ENCODE data around the gene COL9A1. TPM values are rescaled to one million over a fixed set of nuclear protein-coding genes. Genes with fewer than 3 reads are reported as not detected.

The COL9A1 gene
- total RNA-seq, 4 donors from 2014 or later = 0.10 TPM; not detected in 3

DNA sequence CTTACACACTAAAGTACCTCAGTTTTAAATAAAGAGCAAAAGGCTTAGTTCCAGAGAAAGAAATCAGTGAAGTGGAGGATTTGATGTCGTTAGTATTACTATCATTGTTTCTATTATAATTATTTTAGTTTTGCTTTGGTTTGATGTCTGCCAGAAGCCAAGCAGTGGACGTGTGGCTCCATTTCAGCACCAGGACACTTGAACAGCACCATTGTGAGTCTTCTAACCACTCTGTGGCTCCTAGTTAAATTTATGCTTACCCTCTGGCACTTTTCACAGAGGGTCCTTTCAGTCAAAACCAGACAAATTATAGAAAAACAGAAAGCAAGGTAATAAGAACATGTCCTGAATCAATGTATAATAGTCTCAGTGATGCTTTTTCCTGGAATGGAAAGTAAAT, 3.4 kb downstream of the COL9A1 start:
- 19 to 20% methylated on average over 2 of the region's 2 CpGs for WGBS, 2 donors
- no peak overlapping the region for H3K4me3 ChIP-seq (ENCODE audit: low read depth, poor library complexity, severe bottlenecking)
- no peak for DNase-seq (ENCODE audit: low spot score in 2 of 2)
- intact Hi-C loops (cut with DNase I; ENCODE audit: low total_unique reads) = no loop called here
- no peak for TF ChIP-seq POLR2A (IDR thresholded peaks at IDR 0.05)
- TF ChIP-seq, protein P1, sequence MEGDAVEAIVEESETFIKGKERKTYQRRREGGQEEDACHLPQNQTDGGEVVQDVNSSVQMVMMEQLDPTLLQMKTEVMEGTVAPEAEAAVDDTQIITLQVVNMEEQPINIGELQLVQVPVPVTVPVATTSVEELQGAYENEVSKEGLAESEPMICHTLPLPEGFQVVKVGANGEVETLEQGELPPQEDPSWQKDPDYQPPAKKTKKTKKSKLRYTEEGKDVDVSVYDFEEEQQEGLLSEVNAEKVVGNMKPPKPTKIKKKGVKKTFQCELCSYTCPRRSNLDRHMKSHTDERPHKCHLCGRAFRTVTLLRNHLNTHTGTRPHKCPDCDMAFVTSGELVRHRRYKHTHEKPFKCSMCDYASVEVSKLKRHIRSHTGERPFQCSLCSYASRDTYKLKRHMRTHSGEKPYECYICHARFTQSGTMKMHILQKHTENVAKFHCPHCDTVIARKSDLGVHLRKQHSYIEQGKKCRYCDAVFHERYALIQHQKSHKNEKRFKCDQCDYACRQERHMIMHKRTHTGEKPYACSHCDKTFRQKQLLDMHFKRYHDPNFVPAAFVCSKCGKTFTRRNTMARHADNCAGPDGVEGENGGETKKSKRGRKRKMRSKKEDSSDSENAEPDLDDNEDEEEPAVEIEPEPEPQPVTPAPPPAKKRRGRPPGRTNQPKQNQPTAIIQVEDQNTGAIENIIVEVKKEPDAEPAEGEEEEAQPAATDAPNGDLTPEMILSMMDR (IDR thresholded peaks at IDR 0.05) = no peak

DNA sequence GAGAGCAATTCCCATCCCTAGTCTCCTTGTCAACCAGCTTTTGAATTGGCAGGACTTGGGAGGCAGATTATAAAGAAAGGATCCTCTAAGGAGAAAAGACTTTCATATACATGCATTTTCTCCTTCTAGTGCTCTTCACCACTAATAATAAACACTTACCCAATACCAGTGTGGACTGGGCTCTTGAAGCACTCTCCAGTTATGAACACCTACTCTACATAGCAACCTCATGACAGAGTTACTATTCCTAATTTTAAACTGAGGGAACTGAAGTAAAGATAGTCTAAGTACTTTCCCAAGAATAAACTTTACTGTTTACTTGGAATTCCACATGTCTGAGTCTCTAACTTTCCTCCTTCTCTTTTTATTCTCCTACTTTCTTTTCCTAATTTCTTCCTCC, 4.8 kb downstream of the COL9A1 start:
- intact Hi-C loops (cut with DNase I; ENCODE audit: low total_unique reads) = no loop called here
- no peak for TF ChIP-seq POLR2A (IDR thresholded peaks at IDR 0.05)
- TF ChIP-seq, protein P1 (IDR thresholded peaks at IDR 0.05) = no peak
- no peak for DNase-seq (ENCODE audit: low spot score in 2 of 2)
- H3K4me3 ChIP-seq (ENCODE audit: low read depth, poor library complexity, severe bottlenecking) = no peak overlapping the region

DNA sequence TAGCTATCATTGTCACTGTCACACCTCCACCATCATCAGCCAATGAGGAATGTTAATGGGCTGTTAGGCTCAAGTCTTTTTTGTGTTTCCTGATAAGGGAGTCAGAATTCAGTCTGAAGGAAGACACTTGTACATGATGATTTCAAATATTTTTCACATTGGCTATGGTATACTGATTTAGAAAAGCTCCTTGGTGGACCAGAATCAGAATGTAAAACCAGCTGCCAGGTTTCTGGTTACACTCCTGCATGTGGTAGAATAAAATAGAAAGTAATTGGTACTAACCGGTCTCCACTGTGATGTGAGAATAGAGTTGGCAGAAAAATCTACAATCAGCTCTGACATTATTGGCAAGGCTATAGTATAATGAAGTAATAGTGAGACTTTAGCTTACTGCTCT, 10.7 kb downstream of the COL9A1 start:
- H3K4me3 ChIP-seq (ENCODE audit: low read depth, poor library complexity, severe bottlenecking) = no peak overlapping the region
- no peak for DNase-seq (ENCODE audit: low spot score in 2 of 2)
- WGBS, 2 donors = 36 to 39% methylated on average over 1 of the region's 1 CpG
- no peak for TF ChIP-seq POLR2A (IDR thresholded peaks at IDR 0.05)
- TF ChIP-seq, protein P1 (IDR thresholded peaks at IDR 0.05) = no peak
- intact Hi-C loops (cut with DNase I; ENCODE audit: low total_unique reads) = no loop called here

DNA sequence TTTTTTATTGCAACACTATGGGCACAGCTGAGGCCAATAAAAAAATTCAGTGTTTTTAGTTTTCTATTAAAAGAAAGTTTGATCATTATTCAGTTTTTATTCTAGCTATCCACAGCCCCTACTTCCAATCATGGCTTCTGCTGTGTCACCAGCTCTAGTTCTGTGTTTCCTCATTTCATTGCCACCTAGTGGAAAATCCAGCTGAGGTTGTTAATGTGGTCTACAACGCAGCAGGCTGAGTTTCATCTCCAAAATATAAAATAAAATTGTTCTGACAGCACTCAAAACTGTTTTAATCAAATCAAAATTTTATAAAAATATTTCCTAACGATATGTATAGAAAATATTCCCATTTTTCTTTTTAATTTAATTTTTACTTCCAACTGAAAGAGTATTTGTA, 13.6 kb downstream of the COL9A1 start:
- TF ChIP-seq, protein P1 (IDR thresholded peaks at IDR 0.05) = no peak
- TF ChIP-seq POLR2A (IDR thresholded peaks at IDR 0.05) = no peak
- DNase-seq (ENCODE audit: low spot score in 2 of 2) = no peak
- WGBS, 2 donors = 24 to 39% methylated on average over 2 of the region's 2 CpGs
- intact Hi-C loops (cut with DNase I; ENCODE audit: low total_unique reads) = no loop called here
- H3K4me3 ChIP-seq (ENCODE audit: low read depth, poor library complexity, severe bottlenecking) = no peak overlapping the region

DNA sequence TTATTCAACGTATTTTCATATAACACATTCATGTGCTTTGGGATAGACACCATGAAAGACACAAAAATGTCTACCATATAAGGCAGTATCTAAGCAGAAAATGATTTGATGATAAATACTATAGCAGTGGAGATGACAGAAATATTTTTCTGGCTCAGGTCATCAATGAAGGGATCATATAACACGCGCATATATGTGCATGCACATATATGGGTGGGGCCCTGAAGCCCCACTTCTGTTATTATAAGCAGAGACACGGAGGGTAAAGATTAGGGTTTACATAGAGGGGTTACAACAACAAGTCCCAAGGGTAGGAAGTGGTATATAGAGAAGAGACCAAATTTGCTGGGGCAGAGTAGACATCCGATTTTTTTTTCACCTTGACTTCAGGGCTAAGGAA, 16.0 kb downstream of the COL9A1 start:
- intact Hi-C loops (cut with DNase I; ENCODE audit: low total_unique reads) = no loop called here
- WGBS, 2 donors = 74 to 79% methylated on average over 4 to 5 of the region's 5 CpGs
- DNase-seq (ENCODE audit: low spot score in 2 of 2) = no peak
- H3K4me3 ChIP-seq (ENCODE audit: low read depth, poor library complexity, severe bottlenecking) = no peak overlapping the region
- TF ChIP-seq, protein P1 (IDR thresholded peaks at IDR 0.05) = no peak
- TF ChIP-seq POLR2A (IDR thresholded peaks at IDR 0.05) = no peak

DNA sequence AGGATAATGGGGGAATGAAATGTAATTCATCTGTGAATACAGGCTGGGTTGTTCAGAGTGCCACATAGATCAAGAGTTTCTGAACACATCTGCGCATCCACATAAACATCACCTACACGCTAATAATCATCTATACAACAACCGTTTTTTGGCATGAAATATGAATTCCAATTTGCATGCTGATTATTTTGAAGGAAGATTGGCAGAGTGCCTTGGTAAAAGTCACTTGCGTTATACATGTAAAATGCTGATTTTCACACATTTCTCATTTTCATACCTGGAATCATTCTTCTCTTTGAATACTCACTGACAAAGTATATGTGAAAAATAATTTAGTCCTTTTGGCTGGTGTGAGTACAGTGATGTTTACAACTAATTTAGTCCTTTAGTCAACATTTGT, 17.7 kb downstream of the COL9A1 start:
- H3K4me3 ChIP-seq (ENCODE audit: low read depth, poor library complexity, severe bottlenecking) = no peak overlapping the region
- no peak for DNase-seq (ENCODE audit: low spot score in 2 of 2)
- intact Hi-C loops (cut with DNase I; ENCODE audit: low total_unique reads) = no loop called here
- WGBS, 2 donors = 60% methylated on average over 4 of the region's 4 CpGs
- TF ChIP-seq, protein P1 (IDR thresholded peaks at IDR 0.05) = no peak
- no peak for TF ChIP-seq POLR2A (IDR thresholded peaks at IDR 0.05)
